ENCODE results near the gene SARM1.

SARM1 gene

DNA sequence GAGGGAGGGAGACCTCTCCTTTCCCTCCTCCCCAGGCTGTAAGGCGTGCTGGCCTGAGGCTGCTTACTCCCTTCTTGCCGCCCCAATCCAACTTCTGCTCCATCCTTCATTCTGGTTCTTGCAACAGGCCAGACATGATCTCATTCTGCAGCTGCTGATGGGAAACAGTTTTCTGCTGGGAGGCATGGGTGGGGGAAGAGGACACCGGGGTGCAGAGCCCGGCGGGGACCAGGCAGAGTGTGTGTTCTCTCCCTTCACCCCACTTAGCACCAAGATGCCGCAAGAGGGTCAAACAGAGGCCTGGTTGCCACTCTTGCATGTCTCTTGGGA is 1.4 kb downstream of the SARM1 start:
- DNase-seq (ENCODE audit: low read depth) = no peak
- TF ChIP-seq, protein P1, sequence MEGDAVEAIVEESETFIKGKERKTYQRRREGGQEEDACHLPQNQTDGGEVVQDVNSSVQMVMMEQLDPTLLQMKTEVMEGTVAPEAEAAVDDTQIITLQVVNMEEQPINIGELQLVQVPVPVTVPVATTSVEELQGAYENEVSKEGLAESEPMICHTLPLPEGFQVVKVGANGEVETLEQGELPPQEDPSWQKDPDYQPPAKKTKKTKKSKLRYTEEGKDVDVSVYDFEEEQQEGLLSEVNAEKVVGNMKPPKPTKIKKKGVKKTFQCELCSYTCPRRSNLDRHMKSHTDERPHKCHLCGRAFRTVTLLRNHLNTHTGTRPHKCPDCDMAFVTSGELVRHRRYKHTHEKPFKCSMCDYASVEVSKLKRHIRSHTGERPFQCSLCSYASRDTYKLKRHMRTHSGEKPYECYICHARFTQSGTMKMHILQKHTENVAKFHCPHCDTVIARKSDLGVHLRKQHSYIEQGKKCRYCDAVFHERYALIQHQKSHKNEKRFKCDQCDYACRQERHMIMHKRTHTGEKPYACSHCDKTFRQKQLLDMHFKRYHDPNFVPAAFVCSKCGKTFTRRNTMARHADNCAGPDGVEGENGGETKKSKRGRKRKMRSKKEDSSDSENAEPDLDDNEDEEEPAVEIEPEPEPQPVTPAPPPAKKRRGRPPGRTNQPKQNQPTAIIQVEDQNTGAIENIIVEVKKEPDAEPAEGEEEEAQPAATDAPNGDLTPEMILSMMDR (IDR thresholded peaks at IDR 0.05; ENCODE audit: insufficient read depth, low read depth, low read length, missing control alignments) = no peak
- no peak overlapping the region for H3K4me3 ChIP-seq (ENCODE audit: low read length)

DNA sequence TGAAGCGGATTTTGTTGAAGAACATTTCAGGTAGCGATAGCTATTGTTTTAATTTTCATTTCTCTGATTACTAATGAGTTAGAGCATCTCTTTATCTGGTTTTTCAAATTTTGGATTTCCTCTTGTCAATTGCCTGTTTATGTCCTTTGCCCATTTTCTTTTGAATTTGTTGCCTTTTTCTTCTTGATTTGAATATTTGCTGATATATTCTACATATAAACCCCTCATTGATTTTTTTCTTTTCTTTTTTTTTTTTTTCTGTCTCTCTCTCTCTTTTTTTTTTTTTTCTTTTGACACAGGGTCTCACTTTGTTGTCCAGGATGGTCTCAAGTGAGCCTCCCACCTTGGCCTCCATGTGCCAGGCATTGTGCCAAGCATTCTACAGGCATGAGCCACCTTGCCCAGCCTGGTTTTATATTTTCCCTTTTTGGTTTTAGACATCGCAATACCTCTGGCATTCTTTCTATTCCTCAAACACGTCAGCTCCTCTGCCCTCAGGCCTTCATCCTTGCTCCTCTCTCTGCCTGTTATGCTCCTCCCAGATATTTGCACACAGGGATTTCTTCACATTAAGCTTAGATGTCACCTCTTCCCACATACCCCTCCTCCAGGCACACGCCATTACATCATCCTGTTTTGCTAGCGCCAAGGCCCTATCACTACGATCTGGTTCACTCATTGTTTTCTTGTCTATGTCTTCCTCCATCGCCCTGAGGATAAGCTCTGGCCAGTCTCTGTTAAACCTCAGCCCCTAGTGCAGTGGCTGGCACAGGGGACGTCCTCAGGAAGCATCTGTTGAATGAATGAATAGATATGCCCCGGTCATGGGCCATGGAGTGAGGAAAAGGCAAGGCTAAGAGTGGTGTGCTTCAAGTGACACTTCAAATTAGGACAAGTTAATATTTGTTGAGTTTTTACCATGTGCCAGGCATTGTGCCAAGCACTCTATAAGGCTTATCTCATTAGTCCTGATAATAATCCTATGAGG is 8.6 kb downstream of the SARM1 start:
- TF ChIP-seq, protein P1 (IDR thresholded peaks at IDR 0.05; ENCODE audit: insufficient read depth, low read depth, low read length, missing control alignments) = no peak
- DNase-seq (ENCODE audit: low read depth) = peak; percentile 100
- H3K4me3 ChIP-seq (ENCODE audit: low read length) = no peak overlapping the region

DNA sequence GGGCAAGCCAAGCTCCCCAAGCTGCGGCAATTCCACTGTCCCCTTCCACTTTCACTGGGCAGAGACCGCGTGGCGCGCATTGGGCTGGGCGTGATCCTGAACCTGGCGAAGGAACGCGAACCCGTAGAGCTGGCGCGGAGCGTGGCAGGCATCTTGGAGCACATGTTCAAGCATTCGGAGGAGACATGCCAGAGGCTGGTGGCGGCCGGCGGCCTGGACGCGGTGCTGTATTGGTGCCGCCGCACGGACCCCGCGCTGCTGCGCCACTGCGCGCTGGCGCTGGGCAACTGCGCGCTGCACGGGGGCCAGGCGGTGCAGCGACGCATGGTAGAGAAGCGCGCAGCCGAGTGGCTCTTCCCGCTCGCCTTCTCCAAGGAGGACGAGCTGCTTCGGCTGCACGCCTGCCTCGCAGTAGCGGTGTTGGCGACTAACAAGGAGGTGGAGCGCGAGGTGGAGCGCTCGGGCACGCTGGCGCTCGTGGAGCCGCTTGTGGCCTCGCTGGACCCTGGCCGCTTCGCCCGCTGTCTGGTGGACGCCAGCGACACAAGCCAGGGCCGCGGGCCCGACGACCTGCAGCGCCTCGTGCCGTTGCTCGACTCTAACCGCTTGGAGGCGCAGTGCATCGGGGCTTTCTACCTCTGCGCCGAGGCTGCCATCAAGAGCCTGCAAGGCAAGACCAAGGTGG is 9.8 kb downstream of the SARM1 start:
- no peak overlapping the region for H3K4me3 ChIP-seq (ENCODE audit: low read length)
- DNase-seq (ENCODE audit: low read depth) = peak; percentile 44
- TF ChIP-seq, protein P1 (IDR thresholded peaks at IDR 0.05; ENCODE audit: insufficient read depth, low read depth, low read length, missing control alignments) = peak; percentile 37

DNA sequence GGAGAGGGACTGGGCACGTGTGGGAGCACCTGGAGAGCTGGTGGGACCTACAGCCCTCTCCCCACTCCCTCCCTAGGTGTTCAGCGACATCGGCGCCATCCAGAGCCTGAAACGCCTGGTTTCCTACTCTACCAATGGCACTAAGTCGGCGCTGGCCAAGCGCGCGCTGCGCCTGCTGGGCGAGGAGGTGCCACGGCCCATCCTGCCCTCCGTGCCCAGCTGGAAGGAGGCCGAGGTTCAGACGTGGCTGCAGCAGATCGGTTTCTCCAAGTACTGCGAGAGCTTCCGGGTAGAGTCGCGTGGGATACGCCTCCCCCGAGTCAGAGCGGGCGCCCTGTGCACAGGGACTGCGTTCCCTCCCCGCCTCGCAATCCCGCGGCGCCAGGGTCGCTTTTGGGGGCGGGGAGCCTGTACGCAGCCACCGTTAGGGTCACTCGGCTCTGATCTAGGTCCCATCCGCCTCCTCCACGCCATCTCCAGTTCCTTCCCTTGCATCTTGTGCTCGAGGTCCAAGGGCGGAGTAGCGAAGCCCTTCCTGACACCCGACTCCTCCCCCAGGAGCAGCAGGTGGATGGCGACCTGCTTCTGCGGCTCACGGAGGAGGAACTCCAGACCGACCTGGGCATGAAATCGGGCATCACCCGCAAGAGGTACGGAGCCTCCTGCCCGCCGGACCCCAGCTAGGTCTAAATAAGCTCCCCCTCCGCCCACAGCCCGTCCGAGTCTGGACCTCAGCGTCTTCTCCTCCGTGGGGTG is 13.0 kb downstream of the SARM1 start:
- DNase-seq (ENCODE audit: low read depth) = no peak
- TF ChIP-seq, protein P1 (IDR thresholded peaks at IDR 0.05; ENCODE audit: insufficient read depth, low read depth, low read length, missing control alignments) = no peak
- H3K4me3 ChIP-seq (ENCODE audit: low read length) = peak overlapping the region; percentile 39

DNA sequence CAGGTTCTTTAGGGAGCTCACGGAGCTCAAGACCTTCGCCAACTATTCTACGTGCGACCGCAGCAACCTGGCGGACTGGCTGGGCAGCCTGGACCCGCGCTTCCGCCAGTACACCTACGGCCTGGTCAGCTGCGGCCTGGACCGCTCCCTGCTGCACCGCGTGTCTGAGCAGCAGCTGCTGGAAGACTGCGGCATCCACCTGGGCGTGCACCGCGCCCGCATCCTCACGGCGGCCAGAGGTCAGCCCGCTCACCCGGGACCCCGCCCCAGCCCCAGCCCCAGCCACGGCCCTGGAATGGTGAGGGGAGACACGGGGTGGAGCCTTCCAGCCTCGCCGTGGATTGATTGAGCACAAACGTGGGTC is 13.5 kb downstream of the SARM1 start:
- TF ChIP-seq, protein P1 (IDR thresholded peaks at IDR 0.05; ENCODE audit: insufficient read depth, low read depth, low read length, missing control alignments) = no peak
- no peak for DNase-seq (ENCODE audit: low read depth)
- peak overlapping the region; percentile 39 for H3K4me3 ChIP-seq (ENCODE audit: low read length)

DNA sequence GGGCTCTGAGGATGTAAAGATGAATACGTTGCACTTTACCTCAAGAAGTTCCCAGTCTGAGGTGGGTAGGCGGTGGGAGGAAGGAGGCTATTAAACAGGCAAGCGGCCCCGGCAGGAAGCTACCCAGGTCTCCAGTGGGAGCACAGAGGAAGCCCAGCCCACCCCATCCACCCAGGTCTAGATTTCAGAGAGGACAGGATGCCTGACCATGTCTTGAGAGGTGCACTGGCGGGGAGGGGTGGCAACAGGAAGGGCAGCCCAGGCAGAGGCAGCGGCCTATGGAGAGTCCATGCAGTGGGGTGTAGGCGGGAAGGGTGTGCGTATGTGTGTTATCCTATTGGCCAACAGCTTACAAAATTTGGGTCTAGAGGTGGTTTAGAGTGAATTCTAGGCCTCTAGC is 13.9 kb downstream of the SARM1 start:
- no peak for DNase-seq (ENCODE audit: low read depth)
- H3K4me3 ChIP-seq (ENCODE audit: low read length) = no peak overlapping the region

More for the DNA sequence above, 13.9 kb downstream of the SARM1 start:
- TF ChIP-seq, protein P1 (IDR thresholded peaks at IDR 0.05; ENCODE audit: insufficient read depth, low read depth, low read length, missing control alignments) = no peak
